Smooth muscle cell (in vitro differentiated cells): ENCODE results near the gene TTLL10. TPM values are rescaled to one million over a fixed set of nuclear protein-coding genes. Genes with fewer than 3 reads are reported as not detected.
A peak's percentile ranks its signal among the peaks of the same experiment; 100 is the strongest.

Experiments
- DNase-seq: peaks from one replicate; lab custom pipeline; 2025; ENCODE audit not compliant: unreplicated experiment; lab: John Stamatoyannopoulos, UW
- H2AFZ ChIP-seq: fragments of 200-600 bp; sonication (generic); 2 replicates; pipeline ENCODE4 v1.6.0; 2016; ENCODE audit warnings: antibody characterized with exemption, low read depth, mild to moderate bottlenecking
- H3F3A ChIP-seq: fragments of 200-600 bp; sonication (generic); 2 replicates; pipeline ENCODE4 v1.6.0; 2017; ENCODE audit warnings: antibody characterized with exemption, low read depth
- H3K27ac ChIP-seq: fragments of 200-600 bp; sonication (generic); 2 replicates; pipeline ENCODE4 v1.5.1; 2016; ENCODE audit warnings: low read depth, mild to moderate bottlenecking
- H3K27me3 ChIP-seq: fragments of 200-600 bp; sonication (generic); 2 replicates; pipeline ENCODE4 v1.6.1; 2016; ENCODE audit warnings: low read depth, mild to moderate bottlenecking
- H3K36me3 ChIP-seq: fragments of 200-600 bp; sonication (generic); 2 replicates; pipeline ENCODE4 v1.5.1; 2016; ENCODE audit warnings: low read depth
- H3K4me1 ChIP-seq: fragments of 200-600 bp; sonication (generic); 2 replicates; pipeline ENCODE4 v1.5.1; 2016; ENCODE audit warnings: low read depth
- H3K4me2 ChIP-seq: fragments of 200-600 bp; sonication (generic); 2 replicates; pipeline ENCODE4 v1.6.0; 2016; ENCODE audit warnings: mild to moderate bottlenecking
- H3K4me3 ChIP-seq: fragments of 200-600 bp; sonication (generic); 2 replicates; pipeline ENCODE4 v1.5.1; 2016; ENCODE audit warnings: mild to moderate bottlenecking
- H3K79me2 ChIP-seq: fragments of 200-600 bp; sonication (generic); 2 replicates; pipeline ENCODE4 v1.6.0; 2016; ENCODE audit warnings: low read depth, mild to moderate bottlenecking
- H3K9ac ChIP-seq: fragments of 200-600 bp; sonication (generic); 2 replicates; pipeline ENCODE4 v1.6.0; 2016; ENCODE audit warnings: low read depth
- H3K9me3 ChIP-seq: fragments of 200-600 bp; sonication (generic); replicated peaks from 2 replicates; pipeline ENCODE4 v1.5.1; 2016; ENCODE audit warnings: low read depth
- H4K20me1 ChIP-seq: fragments of 200-600 bp; sonication (generic); 2 replicates; pipeline ENCODE4 v1.6.0; 2016; ENCODE audit warnings: low read depth
- WGBS: methylation state at CpG from one replicate; pipeline ENCODE4 v1.1.7; 2016; ENCODE audit warnings: low lambda C conversion rate; 5-methylcytosine and 5-hydroxymethylcytosine counted together
- polyA plus RNA-seq: library from polyadenylated mRNA; unstranded; fragments of >200 nt; fragmentation: Nextera tagmentation; extraction: Ambion mirVana; gene quantifications from 2 replicates; pipeline ENCODE4 v1.2.1, GENCODE V29; 2016
- total RNA-seq: library from RNA; depleted of rRNA; stranded (reverse); fragments of >200 nt; gene quantifications from 2 replicates; pipeline ENCODE4 v1.2.3, GENCODE V29; 2014
- TF ChIP-seq, protein P1 (sequence below): fragments of 200-600 bp; sonication (generic); IDR thresholded peaks from 2 replicates; pipeline ENCODE4 v1.5.1; 2017; ENCODE audit warnings: borderline replicate concordance, mild to moderate bottlenecking, antibody characterized with exemption; ENCODE audit not compliant: insufficient read depth, poor library complexity, severe bottlenecking

Gene TTLL10
- total and polyA plus RNA-seq, 2 experiments from 2014 or later: not detected

GRCh38 chr1:1161078-1161682 lies 12.5 kb upstream of the TTLL10 start:
- no peak overlapping the region for H3K27ac ChIP-seq
- H3K9me3 ChIP-seq: no peaks in the 10 kb centered on the region
- no peaks in the 10 kb centered on the region for H4K20me1 ChIP-seq
- WGBS: 94% methylated on average over 22 of the region's 29 CpGs
- H3K79me2 ChIP-seq: no peaks in the 10 kb centered on the region
- H2AFZ ChIP-seq: no peak overlapping the region
- H3F3A ChIP-seq: peaks cover 6% of the 10 kb centered on the region
- peaks cover 24% of the 10 kb centered on the region for H3K4me1 ChIP-seq
- DNase-seq: no peak
- TF ChIP-seq, protein P1, sequence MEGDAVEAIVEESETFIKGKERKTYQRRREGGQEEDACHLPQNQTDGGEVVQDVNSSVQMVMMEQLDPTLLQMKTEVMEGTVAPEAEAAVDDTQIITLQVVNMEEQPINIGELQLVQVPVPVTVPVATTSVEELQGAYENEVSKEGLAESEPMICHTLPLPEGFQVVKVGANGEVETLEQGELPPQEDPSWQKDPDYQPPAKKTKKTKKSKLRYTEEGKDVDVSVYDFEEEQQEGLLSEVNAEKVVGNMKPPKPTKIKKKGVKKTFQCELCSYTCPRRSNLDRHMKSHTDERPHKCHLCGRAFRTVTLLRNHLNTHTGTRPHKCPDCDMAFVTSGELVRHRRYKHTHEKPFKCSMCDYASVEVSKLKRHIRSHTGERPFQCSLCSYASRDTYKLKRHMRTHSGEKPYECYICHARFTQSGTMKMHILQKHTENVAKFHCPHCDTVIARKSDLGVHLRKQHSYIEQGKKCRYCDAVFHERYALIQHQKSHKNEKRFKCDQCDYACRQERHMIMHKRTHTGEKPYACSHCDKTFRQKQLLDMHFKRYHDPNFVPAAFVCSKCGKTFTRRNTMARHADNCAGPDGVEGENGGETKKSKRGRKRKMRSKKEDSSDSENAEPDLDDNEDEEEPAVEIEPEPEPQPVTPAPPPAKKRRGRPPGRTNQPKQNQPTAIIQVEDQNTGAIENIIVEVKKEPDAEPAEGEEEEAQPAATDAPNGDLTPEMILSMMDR: no peak
- H3K27me3 ChIP-seq: peaks cover 10% of the 10 kb centered on the region
- no peak overlapping the region for H3K4me3 ChIP-seq
- H3K36me3 ChIP-seq: no peaks in the 10 kb centered on the region
- H3K9ac ChIP-seq: no peak overlapping the region
- no peak overlapping the region for H3K4me2 ChIP-seq

GRCh38 chr1:1161683-1162079 lies 12.0 kb upstream of the TTLL10 start:
- TF ChIP-seq, protein P1: no peak
- no peak overlapping the region for H3K27ac ChIP-seq
- no peak overlapping the region for H3K9ac ChIP-seq
- WGBS: 87% methylated on average over 7 of the region's 17 CpGs
- no peak for DNase-seq
- H3K4me2 ChIP-seq: no peak overlapping the region
- peaks cover 3% of the 10 kb centered on the region for H3F3A ChIP-seq
- peaks cover 10% of the 10 kb centered on the region for H3K27me3 ChIP-seq
- H3K4me3 ChIP-seq: no peak overlapping the region
- no peaks in the 10 kb centered on the region for H3K9me3 ChIP-seq
- H2AFZ ChIP-seq: no peak overlapping the region
- no peaks in the 10 kb centered on the region for H4K20me1 ChIP-seq
- no peaks in the 10 kb centered on the region for H3K79me2 ChIP-seq
- no peaks in the 10 kb centered on the region for H3K36me3 ChIP-seq
- H3K4me1 ChIP-seq: peaks cover 24% of the 10 kb centered on the region

- H3K4me3 ChIP-seq: peak overlapping the region; percentile 38
- H3K79me2 ChIP-seq: no peaks in the 10 kb centered on the region
- H3K27me3 ChIP-seq: peaks cover 10% of the 10 kb centered on the region
- no peaks in the 10 kb centered on the region for H3K36me3 ChIP-seq
- TF ChIP-seq, protein P1: no peak
- no peak for DNase-seq
- H3F3A ChIP-seq: peaks cover 3% of the 10 kb centered on the region
- H3K27ac ChIP-seq: no peak overlapping the region
- no peak overlapping the region for H3K4me2 ChIP-seq
- no peak overlapping the region for H2AFZ ChIP-seq
- H3K9me3 ChIP-seq: no peaks in the 10 kb centered on the region
- H4K20me1 ChIP-seq: no peaks in the 10 kb centered on the region
- H3K4me1 ChIP-seq: peaks cover 22% of the 10 kb centered on the region
- WGBS: 73% methylated on average over 43 of the region's 73 CpGs
- no peak overlapping the region for H3K9ac ChIP-seq
Observed at GRCh38 chr1:1162597-1163537, 10.8 kb upstream of the TTLL10 start.
